NCI-H2107 (cell line): ENCODE data around the gene NBPF4.
"Not testable (repeated sequence)": the region's sequence is repeated elsewhere in the genome, so short reads cannot be mapped to it uniquely, and the experiment has no call there.

Experiments
- DNase-seq: peaks from one replicate; lab custom pipeline; 2025; lab: John Stamatoyannopoulos, UW

NBPF4 gene, protein sequence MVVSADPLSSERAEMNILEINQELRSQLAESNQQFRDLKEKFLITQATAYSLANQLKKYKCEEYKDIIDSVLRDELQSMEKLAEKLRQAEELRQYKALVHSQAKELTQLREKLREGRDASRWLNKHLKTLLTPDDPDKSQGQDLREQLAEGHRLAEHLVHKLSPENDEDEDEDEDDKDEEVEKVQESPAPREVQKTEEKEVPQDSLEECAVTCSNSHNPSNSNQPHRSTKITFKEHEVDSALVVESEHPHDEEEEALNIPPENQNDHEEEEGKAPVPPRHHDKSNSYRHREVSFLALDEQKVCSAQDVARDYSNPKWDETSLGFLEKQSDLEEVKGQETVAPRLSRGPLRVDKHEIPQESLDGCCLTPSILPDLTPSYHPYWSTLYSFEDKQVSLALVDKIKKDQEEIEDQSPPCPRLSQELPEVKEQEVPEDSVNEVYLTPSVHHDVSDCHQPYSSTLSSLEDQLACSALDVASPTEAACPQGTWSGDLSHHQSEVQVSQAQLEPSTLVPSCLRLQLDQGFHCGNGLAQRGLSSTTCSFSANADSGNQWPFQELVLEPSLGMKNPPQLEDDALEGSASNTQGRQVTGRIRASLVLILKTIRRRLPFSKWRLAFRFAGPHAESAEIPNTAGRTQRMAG

DNA sequence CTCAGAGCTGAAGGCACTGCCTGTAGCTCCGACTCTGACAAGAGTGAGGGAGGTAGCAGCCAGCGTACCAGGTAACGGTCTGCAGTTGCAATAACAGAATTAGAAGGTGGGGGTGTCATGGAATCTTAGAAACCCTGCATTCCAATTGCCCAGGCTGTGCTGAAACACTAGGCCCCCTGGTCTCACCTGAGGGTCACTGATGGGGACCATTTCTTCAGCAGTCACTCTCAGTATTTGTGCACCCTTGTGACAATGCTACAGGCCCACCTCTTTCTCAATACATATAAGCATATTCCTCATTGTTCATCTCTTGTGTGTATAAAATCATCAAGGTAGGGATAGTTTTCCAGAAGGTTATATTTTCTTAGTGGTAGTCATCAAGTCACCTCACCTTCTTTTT lies at the start of gene NBPF4:
Gene NBPF4 (minus strand): TSS at position 101 of the 400 bp plus-strand sequence. CDS start 315 bp downstream, outside the sequence.
- not testable (repeated sequence) for DNase-seq

DNA sequence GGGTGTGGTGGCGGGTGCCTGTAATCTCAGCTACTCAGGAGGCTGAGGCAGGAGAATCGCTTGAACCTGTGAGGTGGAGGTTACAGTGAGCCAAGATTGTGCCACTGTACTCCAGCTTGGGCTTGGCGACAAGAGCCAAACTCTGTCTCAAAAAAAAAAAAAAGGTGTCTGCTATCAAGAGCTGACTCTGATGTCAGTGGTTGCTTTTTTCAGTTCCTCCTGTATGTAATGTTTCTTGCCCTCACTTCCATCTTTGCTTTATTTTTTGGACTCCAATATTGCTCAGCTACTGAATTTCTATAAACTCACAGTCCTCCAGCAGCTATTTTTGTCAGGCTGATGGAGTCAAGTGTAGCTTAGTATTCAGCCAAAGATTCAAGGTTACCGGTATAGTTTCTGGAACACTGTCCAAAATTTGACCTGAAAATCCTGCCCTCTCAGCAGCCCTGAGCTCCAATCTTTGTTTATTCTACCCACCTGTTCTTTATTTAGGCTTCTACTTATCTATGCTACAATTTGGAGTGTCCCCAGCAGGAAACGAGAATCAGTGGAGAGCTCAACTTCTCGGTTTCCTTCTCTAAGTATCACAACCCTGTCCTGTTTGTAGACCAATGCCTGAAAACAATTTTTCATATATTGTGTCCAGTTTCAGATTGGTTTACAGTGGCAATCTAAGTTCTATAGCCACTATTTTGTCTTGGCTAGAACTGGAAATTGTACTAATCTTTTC lies 38.8 kb upstream of the NBPF4 start:
- not testable (repeated sequence) for DNase-seq

DNA sequence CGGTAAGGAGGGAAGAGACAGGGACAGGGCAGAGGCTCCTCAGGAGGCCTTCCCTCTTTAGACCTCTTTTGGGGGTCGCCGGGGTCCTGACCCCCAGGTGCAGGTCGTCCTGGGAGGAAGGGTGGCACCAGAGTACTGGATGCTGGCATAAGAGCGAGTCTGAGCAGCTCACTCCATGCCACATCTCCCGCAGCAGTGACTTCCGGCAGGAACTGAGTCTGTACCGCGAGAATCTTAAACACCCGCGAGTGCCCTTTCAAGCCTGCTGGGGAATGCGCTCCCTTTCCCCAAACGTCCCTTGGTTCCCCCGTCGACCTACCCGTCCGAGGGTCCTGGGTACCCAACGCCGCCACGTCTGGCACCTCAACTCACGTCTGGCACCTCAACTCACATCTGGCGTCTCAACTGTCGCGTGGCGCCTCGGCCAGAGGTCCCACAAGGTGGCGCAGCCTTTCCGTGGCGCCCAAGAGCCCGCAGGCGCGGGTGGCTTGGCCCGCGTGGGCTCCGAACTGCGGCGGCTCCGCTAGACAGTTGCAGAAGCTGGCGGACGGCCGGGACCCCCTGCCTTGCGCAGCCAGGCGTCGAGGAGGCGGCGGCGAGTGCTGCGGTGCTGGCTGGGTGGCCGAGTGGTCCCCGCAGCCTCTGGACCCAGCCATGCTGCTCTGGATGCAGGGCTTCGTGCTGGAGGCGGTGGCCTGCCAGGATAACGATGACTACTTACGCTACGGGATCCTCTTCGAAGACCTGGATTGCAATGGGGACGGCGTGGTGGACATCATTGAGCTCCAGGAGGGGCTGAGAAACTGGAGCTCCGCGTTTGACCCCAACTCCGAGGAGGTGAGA lies 28.8 kb upstream of the NBPF4 start:
- not testable (repeated sequence) for DNase-seq

DNA sequence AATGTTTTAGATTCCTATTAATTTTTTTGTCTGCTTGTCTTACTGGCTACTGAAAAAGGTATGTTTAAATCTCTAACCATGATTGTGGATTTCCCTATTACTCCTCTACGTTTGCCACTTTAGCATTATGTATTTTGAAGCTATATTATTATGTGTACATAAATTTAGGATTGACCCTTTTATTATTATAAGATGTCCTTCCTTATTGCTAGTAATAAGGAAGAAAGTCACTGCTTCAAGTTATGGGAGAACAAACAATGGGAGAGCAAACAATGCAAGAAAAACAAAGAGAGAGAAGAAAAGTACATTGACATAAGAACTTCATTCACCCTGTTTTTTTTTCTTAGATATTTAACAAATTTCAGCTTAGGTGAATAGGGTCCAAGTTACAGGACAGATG lies 23.2 kb upstream of the NBPF4 start:
- not testable (repeated sequence) for DNase-seq

DNA sequence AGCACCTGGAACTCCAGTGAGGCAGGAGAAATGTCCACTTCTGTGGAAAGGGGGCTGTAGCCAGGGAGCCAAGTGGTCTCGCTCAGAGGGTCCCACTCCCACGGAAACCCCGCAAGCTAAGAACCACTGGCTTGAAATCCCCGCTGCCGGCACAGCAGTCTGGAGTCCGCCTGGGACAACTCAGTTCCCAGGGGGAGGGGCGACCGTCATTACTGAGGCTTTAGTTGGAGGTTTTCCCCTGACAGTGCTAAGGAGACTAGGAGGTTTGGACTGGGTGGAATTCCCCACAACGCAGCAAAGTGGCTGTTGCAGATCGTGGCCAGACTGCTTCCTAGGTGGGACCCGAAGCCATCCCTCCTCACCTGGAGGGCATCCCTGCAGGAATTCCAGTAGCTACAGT lies 18.1 kb upstream of the NBPF4 start:
- not testable (repeated sequence) for DNase-seq

DNA sequence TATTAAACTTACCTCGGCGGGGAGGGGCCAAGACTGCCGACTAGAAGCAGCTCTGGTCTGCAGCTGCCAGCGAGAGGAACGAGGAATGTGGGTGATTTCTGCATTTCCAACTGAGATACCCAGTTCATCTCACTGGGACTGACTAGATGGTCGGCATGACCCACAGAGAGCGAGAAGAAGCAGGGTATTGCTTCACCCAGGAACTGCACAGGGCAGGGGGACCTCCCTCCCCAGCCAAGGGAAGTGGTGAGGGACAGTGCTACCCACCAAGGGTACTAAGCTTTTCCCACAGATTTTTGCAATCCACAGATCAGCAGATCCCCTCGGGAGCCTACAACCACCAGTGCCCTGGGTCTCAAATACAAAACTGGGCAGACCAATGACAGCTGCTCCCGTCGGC lies 17.6 kb upstream of the NBPF4 start:
- DNase-seq = not testable (repeated sequence)

DNA sequence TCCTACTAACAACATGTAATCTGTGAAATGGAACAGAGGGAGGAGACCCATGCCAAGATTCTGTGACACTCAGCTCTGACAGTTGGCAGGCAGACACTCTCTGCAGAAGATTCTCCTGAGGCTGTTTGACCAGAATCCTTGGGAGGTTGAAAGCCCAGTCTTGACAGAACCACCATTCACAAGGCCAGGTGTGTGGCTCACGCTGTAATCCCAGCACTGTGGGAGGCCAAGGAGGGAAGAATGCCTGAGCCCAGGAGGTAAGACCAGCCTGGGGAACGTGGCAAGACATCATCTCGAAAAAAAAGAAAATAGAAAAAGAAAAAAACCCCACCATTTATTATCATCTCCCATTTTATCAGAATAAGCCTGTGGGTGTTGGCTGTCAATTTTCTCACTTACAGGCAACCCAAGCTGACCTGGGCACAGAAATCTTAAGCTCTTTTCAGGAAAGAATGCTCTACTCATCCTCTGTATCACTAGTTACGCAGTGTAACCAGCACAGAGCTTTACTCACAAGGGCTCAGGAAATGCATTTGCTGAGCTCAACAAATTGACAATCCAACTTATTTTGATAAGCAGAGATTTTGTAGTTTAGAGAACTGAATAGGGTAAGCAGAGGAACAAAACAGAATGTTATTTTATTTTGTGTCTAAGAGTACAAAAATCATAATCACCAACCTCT lies 16.8 kb upstream of the NBPF4 start:
- not testable (repeated sequence) for DNase-seq

DNA sequence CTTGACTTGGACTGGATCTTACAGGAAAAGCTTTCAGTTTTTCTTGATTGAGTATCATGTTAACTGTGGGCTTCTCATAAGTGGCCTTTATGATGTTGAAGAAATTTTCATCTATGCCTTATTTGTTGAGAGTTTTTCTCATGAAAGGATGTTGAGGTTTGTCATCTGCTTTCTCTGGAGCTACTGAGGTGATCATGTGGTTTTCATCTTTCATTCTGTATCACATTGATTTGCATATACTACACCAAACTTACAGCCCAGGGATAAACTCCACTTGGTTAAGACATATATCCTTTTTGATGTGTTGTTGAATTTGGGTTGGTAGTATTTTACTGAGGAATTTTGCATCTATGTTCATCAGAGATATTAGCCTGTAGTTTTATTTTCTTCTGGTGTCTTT lies 11.6 kb upstream of the NBPF4 start:
- not testable (repeated sequence) for DNase-seq

DNA sequence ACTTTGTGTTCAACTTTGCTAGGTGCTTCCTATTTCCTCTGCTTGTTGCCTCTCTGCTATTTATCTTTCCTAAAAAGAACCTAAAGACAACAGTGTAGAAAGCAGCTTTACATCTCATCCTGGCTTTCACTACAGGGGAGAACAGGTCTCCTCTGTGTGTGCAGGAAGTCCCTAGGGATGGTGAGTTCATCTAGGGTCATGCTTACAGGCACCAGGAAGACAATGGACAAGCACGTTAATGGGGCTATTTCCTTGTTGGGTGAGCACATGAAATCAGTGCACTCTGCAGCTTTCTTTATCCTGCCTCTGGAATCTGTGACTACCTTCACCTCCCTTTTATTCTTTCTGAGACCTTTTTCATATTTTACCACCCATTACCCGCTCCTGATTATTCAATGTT lies 4.5 kb downstream of the NBPF4 start:
- DNase-seq = not testable (repeated sequence)

DNA sequence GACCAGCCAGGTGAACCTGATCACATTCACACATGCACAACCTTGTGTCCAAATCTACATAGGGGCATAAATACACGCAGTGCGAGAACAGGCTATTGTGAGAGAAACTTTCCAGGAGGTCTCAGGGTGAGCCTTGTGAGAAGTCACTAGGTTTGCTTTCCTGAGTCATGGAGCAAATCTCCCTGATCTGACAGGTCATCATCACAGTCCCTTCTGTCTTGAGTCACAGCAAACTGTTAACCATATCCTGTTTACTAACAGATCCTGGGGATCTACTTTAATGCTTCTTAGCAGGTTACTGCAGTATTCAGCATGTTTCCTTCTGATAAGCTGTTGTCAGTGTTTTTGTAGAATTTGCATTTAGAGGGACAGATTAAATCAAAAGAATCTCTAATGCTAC lies 8.6 kb downstream of the NBPF4 start:
- DNase-seq = not testable (repeated sequence)

DNA sequence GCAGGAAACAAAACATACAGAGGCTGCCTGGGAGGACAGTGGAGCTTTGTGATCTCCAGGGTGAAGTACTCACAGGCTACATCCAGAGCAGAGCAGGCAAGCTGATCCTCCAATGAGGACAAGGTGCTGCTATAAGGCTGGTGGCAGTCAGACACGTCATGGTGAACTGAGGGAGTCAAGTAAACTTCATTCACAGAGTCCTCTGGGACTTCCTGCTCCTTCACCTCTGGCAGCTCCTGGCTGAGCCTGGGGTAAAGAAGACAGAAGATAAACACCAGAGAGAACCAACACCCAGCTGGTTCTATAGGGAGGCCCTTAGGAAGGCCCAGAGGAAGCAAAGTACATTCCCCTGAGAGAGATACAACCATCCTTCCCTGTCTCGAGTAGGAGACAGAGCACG lies 11.7 kb downstream of the NBPF4 start:
- DNase-seq = not testable (repeated sequence)

DNA sequence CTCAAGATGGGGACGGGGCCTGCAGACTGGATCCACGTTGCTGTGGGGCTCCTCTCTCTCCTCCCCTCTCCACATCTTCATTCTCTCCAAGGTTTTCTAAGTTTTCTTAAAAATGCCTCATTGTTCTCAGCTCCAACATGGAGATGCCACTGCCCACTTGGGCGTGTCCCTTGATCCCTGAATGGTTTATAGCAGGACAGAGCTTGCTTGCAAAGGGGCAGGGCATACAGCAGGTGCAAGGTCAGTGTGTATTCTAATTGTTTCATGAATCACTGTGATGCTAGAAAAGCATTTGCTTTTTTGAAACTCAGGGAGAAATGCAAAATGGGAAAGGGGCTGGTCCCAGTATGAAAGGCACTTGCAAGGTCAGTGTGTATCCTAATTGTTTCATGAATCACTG lies 13.9 kb downstream of the NBPF4 start:
- not testable (repeated sequence) for DNase-seq

DNA sequence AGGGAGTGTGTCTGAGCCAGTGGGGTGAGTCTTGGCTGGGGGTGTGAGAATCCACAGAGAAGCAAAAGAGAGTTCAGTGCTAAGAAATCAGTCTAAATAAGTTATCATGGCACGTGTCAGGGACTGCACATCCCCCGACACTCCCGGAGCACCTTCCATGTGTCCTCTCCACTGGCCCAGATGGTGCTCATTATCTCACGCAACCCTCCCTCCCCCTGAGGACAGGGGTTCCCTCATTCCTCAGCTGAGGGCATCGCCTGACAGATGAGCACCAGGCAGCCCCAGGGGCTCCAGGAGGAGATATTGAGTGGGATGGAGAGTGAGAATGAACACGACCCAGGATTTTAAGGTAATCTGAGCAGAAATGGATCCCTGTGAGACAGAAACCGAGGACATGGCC lies 16.1 kb downstream of the NBPF4 start:
- DNase-seq = not testable (repeated sequence)

DNA sequence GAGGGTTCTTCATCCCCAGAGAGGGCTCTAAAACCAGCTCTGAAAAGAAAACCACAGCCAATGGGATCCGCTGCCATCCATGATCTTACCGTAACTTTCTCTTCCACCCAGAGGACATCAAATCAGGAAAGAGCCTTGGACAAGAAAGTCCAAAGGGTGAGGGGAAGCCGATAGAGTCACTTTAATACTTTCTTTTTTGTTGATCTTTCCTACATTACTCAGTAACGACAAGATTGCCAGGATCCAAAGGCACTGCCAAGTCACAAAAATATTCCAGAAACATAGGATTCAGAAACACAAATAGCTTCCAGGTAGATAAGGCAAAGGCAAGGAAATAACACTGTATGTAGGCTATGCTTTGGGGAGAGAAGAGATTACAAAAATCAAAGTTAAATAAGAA lies 17.0 kb downstream of the NBPF4 start:
- DNase-seq = not testable (repeated sequence)

DNA sequence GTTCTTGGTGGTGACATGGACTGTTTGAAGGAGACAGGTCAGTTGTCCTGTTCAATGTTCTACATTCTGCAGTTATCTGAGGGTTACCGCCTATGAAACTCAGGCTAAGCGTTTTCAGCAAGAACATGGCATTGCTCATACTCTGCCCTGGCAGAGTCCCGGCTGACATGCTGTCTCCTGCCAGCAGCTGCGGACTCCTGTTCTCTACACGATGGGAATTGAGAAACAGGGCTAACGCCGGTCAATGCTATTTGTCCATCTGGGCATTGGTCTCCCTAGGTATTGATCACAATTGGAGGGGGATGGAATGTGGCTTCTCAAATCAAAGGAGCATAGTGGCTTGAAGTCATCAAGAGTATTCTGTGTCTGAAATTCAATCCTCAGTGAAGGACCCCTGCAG lies 20.6 kb downstream of the NBPF4 start:
- DNase-seq = not testable (repeated sequence)

DNA sequence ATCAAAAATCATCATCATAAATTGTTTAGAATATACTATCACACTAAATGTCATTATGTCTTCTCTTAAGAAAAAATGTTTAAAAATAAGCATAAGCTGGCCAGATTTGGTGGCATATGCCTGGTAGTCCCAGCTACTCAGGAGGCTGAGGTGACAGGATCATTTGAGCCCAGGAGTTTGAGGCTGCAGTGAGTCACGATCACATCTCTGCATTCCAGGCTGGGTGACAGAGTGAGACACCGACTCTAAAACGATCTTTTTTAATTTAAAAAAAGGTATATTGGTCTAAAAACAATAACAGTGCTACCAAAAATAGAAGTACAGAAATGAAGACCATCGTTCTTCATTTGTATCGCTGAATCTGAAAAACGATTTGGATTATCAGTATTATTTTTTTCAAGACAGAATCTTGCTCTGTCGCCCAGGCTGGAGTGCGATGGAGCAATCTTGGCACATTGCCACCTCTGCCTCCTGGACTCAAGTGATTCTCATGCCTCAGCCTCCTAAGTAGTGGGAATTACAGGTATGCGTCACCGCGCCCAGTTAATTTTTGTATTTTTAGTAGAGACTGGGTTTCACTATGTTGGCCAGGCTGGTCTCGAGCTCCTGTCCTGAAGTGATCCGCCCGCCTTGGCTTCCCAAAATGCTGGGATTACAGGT lies 26.2 kb downstream of the NBPF4 start:
- not testable (repeated sequence) for DNase-seq

DNA sequence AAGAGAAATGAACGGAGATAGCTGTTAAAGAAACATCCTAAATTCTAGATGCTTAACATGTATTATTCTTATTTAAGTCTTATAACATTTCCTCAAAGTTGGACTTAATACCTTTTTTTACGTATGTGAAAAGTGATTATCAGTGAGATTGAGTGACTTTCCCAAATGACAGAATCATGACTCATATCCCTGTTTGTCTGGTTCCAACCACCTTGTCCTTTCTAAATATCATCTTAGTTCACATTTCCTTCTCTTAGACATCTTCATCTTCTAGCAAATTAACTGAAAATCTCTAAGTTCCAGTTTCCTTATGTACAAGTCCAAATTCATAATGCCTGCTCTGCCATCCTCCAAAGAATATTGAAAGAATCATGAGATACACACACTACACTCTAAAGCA lies 26.9 kb downstream of the NBPF4 start:
- DNase-seq = not testable (repeated sequence)

DNA sequence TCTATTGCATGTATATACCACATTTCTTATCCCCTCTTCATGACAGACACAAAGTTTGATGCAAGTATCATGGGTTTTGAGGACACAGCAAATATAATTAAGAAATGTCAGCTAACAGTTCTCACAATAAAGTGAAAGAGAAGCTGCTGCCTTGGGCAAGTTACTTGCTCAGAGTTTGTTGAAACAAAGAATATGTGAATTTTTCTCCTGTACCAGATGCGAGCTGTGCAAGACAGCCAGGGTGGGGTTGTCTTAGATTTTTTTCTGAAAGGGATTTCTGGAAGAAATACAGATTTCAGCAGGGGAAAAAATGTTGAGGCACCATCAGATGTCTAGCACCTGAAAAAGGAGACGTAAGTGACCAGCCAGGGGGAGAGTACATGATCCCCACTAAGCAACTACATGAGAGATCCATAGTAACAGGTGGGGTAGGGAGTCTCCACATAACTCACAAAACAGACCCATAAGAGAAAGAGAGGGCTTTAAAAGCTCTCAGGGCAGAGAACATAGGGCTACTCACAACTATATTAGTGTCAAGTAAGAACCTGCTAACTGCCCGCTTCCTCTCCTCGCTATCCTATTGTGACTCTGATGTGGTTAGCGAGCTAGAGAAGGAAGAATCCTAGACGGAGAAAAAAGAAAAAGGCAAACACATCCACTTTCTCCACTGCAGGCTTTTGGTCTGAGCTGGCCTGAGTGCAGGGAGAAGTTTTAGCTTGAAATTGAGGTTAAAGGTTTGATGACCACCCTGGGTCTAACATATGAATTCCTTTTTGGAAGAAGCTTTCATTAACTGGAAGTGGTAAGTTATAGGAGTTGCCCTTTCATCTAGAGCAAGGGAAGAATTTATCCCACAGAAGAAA lies 27.6 kb downstream of the NBPF4 start:
- DNase-seq = not testable (repeated sequence)

DNA sequence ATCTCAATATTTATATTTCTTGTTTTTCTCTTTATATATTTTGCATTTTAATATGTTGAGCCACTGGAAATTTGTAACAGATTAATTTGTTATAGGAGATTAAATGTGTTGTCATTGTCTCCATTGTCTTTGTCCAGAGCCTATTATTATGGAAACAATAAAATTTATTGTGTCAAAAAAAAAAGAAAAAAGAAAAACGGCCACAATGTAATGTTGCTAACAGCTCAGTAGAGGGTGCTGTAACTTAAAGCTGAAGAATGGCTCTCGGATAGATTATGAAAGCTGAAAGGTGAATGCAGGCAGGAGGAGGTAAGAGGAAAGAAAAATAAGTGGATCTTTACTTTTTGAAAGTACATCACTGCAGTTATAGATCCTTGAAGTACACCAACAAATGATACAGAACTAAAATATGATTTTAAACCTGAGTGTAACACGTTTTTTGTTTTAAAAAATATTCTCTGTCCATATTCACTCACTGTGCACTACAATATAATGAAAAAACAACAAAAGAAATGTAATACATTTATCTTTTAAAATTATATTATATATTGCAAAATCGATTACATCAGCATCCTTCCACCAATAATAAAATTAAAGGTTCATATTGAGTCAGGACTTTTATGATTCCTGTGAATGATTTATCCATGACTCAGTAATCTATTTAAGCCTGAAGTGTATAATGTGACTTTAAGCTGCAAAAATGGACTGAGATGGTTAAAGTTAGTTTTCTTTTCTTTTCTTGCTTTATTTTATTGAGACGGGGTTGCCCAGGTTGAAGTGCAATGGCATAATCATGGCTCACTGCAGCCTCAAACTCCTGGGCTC lies 29.0 kb downstream of the NBPF4 start:
- DNase-seq = peak; percentile 22
